Right forelimb (tissue), 1 donor: ENCODE data around the gene ETV5.

ENCODE experiments used
- DNase-seq: peaks from one replicate; pipeline ENCODE4 v3.0.0-alpha.2; 2018

The ETV5 gene

GRCh38 chr3:186094696-186095425 is 14.0 kb downstream of the ETV5 start:
- DNase-seq, result no peak

- DNase-seq, result no peak
Measured at GRCh38 chr3:186094271-186094670, 14.6 kb downstream of the ETV5 start.

DNA sequence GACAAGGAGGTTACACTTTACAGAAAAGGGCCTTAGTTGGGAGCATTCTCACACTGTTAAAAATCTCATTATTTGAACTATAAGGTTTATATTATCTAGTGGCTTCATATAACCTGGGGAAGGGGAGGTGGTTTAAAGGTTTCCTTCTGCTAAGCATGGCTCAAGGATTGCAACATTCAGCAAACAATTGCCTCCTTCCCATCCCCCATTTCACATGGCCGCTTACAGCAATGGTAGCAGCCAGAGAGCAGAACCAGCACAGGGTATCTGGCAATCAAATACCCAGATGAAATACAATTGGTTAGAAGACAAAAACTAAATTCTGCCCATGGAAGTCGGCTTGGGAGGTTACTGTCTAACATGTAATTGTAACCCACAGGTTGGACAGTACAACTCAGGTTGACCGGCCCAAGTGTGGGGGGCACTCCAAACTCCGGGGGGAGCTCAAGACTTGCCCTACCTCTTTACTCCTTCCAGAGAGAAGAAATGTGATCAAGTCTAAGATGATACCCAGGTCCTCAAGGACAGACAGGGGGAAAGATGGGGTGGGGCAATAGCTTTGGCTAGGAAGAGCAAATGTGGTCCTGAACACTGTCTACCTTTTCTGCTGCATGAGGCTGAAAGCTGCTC is 15.5 kb downstream of the ETV5 start:
- no peak for DNase-seq

- DNase-seq, result no peak
Measured at GRCh38 chr3:186092360-186093070, 16.4 kb downstream of the ETV5 start.

GRCh38 chr3:186090901-186091300 is 18.0 kb downstream of the ETV5 start:
- DNase-seq, result no peak

DNA sequence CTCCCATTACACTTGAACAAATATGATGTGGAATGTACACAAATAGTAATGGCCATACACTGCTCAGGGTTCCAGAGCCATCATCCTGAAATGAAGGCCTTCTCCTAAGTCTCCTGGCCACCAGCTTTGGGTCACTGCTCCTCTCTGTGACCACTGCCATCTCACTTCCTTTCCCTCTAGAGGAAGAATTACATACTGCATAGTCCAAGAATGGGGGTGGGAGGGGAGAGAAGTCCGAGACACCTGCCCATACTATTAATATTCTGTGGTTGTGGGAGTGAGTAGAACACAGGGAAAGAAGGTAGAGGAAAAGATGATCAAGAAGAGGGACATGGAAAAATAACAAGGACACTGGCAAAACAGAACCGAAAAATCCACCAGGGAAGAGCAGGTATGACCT is 20.6 kb downstream of the ETV5 start:
- DNase-seq, result no peak

DNA sequence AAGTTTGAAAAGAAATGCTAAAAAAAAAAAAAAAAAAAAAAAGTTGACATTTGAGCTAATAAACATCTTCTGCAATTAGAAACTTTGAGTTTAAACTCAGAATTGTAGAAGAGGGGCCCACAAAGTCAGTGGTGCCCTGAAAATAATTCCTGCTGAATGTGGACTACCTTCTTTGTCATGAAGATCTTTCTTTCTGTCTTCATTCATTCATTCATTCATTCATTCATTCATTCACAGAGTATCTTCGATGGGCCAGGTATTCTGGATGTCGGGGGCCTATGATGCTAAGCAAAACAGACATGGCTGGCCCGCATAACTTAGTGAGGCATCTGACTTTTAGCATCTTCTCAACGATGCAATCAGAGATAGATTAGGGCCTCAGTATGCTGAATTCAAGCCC is 24.6 kb downstream of the ETV5 start:
- DNase-seq, result no peak

DNA sequence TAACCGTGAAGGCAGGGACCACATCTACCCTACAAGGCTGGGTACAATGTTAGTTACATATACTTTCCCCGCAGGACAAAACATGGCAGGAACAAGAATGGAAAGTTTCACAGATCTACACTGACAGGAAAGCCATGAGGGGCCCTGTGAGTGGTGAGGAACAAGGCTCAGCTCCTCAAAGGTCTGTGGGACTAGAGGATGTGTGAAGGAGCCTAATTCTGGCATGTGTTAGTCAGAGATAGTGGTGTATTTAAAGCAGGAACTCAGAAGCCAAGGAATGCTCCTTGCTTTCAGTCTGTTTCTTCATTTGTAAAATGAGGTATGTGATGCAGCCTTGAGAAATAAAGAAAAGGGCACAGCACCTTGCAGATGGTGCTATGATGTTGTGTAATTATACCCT is 25.1 kb downstream of the ETV5 start:
- no peak for DNase-seq

DNA sequence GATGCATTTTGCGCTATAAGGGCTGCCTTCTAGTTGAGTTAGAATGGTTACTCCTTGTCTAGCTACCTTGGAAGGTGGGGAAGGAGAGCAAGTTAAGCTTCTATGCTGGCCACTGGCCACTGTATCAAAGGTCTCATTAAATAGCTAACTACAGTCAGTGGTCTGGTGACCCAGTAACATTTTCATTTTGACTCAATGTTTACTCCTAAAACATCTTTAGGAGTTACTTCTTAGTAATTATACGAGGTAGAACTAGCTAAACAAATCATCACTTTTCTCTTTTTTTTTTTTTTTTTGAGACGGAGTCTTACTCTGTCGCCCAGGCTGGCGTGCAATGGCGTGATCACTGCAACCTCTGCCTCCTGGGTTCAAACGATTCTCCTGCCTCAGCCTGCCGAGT is 26.7 kb downstream of the ETV5 start:
- DNase-seq, result no peak

DNA sequence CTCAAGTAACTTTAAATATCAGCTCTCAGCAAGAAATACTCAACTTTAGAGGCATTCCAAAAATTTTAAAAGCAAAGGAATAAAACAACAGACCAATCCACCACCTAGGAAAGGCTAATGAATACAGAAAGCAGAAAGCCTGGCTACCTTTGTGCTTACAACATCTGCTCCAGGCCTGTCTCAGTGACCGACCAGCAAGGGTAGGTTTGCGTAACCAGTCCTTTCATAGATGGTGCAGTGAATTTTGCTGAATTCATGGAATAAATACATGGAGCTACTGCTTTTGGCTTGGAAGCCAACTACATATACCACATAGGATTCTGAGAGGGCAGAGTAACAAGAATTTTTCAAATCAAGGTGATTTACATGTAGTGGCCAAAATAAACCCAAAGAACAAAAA is 27.2 kb downstream of the ETV5 start:
- DNase-seq, result no peak

DNA sequence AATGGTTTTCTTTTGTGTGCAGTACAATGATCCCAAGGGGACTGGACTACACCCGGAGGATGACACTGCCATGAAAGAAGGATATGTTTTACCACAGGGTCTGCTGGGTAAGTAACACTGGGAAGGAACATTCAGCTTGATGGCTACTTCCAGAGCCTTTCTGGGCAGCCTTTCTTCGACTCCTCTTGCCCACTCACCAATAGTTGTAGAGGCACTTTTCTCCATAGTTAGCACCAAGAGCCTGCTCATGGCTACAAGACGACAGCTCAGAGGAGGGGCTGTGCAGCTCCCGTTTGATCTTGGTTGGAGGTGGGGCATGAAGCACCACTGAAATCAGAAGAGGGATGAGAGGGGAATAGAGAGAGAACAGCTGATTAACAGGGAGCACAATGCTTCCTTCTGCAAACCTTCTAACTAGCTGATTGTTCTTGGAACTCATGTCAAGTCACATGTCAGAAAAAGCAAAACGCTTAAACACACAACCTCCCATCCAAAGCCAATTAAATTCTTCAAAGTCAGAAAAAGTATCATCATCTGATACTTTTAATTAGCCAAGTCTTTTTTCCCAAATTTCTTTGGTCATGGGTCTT is 27.9 kb downstream of the ETV5 start:
- no peak for DNase-seq

GRCh38 chr3:186079925-186080324 is 29.0 kb downstream of the ETV5 start:
- no peak for DNase-seq

DNA sequence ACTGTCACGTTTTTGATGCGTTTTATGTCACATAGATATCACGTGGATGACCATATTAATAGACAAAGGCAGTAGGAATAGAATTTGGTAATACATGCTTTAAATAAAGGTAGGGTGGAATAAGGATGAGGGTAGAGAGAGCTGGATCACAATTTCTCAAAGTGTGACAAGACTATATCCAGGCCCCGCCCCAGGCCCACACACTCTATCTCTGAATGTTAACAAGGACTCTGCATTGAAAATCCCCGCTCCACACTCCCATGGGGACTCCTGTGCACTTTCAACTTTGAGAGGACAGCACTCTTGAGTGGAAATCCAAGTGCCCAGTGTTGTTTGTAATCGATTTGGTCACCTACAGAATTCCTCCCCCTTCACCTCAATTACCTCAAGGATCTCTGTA is 31.4 kb downstream of the ETV5 start:
- no peak for DNase-seq

DNA sequence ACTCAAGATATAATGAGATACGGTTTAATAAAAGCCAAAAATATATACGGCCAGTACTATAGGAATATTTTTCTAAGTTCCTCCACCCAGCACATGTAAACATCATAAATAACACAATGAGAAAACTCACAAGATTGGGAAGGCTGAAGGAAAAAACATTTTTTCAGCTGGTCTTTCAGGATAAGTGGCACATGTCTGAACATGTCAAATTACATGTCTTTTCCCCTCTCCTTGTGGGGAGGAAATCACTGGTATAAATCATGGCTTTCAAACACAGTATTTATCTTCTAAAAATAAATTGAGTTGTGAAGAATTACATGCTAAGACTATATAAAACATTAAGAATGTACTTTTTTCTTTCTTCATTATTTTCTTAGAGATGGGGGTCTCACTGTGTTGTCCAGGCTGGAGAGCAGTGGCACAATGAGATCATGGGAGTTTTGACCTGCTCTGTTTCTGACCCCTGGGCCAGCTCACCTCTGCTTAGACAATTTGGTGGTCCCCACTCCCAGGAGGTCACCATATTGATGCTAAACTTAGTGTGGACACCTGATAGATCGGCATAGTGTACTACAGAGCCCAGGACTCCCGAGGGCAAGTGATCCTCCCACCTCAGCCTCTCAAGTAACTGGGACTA is 32.8 kb downstream of the ETV5 start:
- no peak for DNase-seq

GRCh38 chr3:186075489-186075888 is 33.4 kb downstream of the ETV5 start:
- no peak for DNase-seq

GRCh38 chr3:186073641-186074040 is 35.2 kb downstream of the ETV5 start:
- DNase-seq, result no peak

GRCh38 chr3:186070996-186071395 is 37.9 kb downstream of the ETV5 start:
- DNase-seq, result no peak

- no peak for DNase-seq
Measured at GRCh38 chr3:186070550-186070949, 38.3 kb downstream of the ETV5 start.

DNA sequence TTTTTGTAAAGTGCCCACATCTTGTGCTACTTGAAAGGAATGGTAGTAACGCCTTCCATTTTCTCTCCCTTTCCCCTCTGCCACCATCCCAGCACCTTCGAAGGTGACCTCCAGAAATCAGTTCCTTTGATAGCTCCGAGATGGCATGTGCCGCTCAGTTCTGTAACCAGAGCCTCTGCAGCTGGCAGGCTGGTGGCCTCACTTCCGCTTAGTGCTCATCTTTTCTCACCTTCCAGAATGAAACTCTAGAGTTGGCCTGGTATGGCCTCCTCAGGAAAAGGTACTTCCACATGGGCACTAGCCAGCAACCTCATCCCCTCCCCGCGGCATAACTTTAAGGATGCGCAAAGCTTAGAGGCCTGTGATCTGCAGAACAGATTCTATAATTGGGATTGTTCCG is 38.8 kb downstream of the ETV5 start:
- DNase-seq, result no peak

GRCh38 chr3:186069199-186069598 is 39.7 kb downstream of the ETV5 start:
- DNase-seq, result no peak

- DNase-seq, result no peak
Measured at GRCh38 chr3:186068243-186068552, 40.7 kb downstream of the ETV5 start.

GRCh38 chr3:186067360-186068242 is 41.3 kb downstream of the ETV5 start:
- no peak for DNase-seq

- DNase-seq, result no peak
Measured at GRCh38 chr3:186060222-186060621, 48.7 kb downstream of the ETV5 start.
